GM23338 (cell line): ENCODE measurements around the gene ATXN7L1. TPM values are rescaled to one million over a fixed set of nuclear protein-coding genes. Genes with fewer than 3 reads are reported as not detected.

Experiments used
- ATAC-seq: fragments of 200-7000 bp; cut with Tn5 transposase; 3 replicates; pipeline ENCODE4 v1.9.1; 2020
- DNase-seq: peaks from one replicate; pipeline ENCODE4 v3.0.0-alpha.2; 2015; ENCODE audit warnings: low spot score
- H2AFZ ChIP-seq: fragments of 200-600 bp; sonication (generic); 2 replicates; pipeline ENCODE4 v1.8.0; 2016; ENCODE audit warnings: antibody characterized with exemption, mild to moderate bottlenecking, moderate library complexity
- H3F3A ChIP-seq: fragments of 200-600 bp; sonication (generic); replicated peaks from 2 replicates; pipeline ENCODE4 v1.8.0; 2017; ENCODE audit warnings: antibody characterized with exemption, mixed run types, low read depth
- H3K27ac ChIP-seq: fragments of 200-600 bp; sonication (generic); 2 replicates; pipeline ENCODE4 v1.6.1; 2016; ENCODE audit warnings: low read depth
- H3K27me3 ChIP-seq: fragments of 200-600 bp; sonication (generic); 2 replicates; pipeline ENCODE4 v1.8.0; 2016; ENCODE audit warnings: mild to moderate bottlenecking, mixed run types, moderate library complexity; ENCODE audit not compliant: insufficient read depth
- H3K36me3 ChIP-seq: fragments of 200-600 bp; sonication (generic); 2 replicates; pipeline ENCODE4 v1.8.0; 2016; ENCODE audit warnings: mild to moderate bottlenecking; ENCODE audit not compliant: insufficient read depth
- H3K4me1 ChIP-seq: fragments of 200-600 bp; sonication (generic); 2 replicates; pipeline ENCODE4 v1.8.0; 2016; ENCODE audit warnings: mild to moderate bottlenecking, moderate library complexity; ENCODE audit not compliant: insufficient read depth
- H3K4me2 ChIP-seq: fragments of 200-600 bp; sonication (generic); 2 replicates; pipeline ENCODE4 v1.7.1; 2017; ENCODE audit warnings: mixed run types
- H3K4me3 ChIP-seq: fragments of 200-600 bp; sonication (generic); 2 replicates; pipeline ENCODE4 v1.6.1; 2016; ENCODE audit warnings: mixed run types
- H3K79me2 ChIP-seq: fragments of 200-600 bp; sonication (generic); replicated peaks from 2 replicates; pipeline ENCODE4 v1.8.0; 2017; ENCODE audit warnings: mild to moderate bottlenecking; ENCODE audit not compliant: insufficient read depth
- H3K9me2 ChIP-seq: fragments of 200-600 bp; sonication (generic); 2 replicates; pipeline ENCODE4 v1.8.0; 2017; ENCODE audit not compliant: insufficient read depth
- H4K20me1 ChIP-seq: fragments of 200-600 bp; sonication (generic); replicated peaks from 2 replicates; pipeline ENCODE4 v1.8.0; 2017; ENCODE audit warnings: mild to moderate bottlenecking; ENCODE audit not compliant: insufficient read depth
- H3K27ac Mint-ChIP-seq: 2 replicates; pipeline ENCODE4 v1.8.0; 2020; ENCODE audit warnings: inconsistent platforms, mild to moderate bottlenecking, moderate library complexity, mixed read lengths
- H3K27me3 Mint-ChIP-seq: 3 replicates; pipeline ENCODE4 v1.8.0; 2022; ENCODE audit warnings: low read depth, mild to moderate bottlenecking, moderate library complexity, mixed read lengths, inconsistent platforms; ENCODE audit not compliant: insufficient read depth, poor library complexity
- H3K36me3 Mint-ChIP-seq: 3 replicates; pipeline ENCODE4 v1.8.0; 2021; ENCODE audit warnings: low read depth, mild to moderate bottlenecking, inconsistent platforms, moderate library complexity, mixed read lengths
- H3K4me1 Mint-ChIP-seq: 3 replicates; pipeline ENCODE4 v1.8.0; 2020; ENCODE audit warnings: mild to moderate bottlenecking, inconsistent platforms, mixed read lengths
- H3K4me3 Mint-ChIP-seq: 3 replicates; pipeline ENCODE4 v1.8.0; 2021; ENCODE audit warnings: moderate library complexity, mild to moderate bottlenecking, inconsistent platforms, mixed read lengths
- H3K9me3 Mint-ChIP-seq: 3 replicates; pipeline ENCODE4 v1.8.0; 2020; ENCODE audit warnings: moderate library complexity, mild to moderate bottlenecking, inconsistent platforms, mixed read lengths
- CREB1 ChIP-seq: fragments of 250-450 bp; sonication (Bioruptor Pico); IDR thresholded peaks from 2 replicates; pipeline ENCODE4 v1.5.0; 2020; ENCODE audit warnings: low read depth, mild to moderate bottlenecking, moderate library complexity
- EZH2 ChIP-seq: fragments of 200-600 bp; sonication (generic); IDR thresholded peaks from one replicate; pipeline ENCODE4 v1.8.0; 2017; ENCODE audit warnings: antibody characterized with exemption, mild to moderate bottlenecking, low read depth; ENCODE audit not compliant: unreplicated experiment
- NANOG ChIP-seq: IDR thresholded peaks from 2 replicates; pipeline ENCODE4 v1.6.1; 2016; ENCODE audit warnings: antibody characterized with exemption, borderline replicate concordance
- ZNF114 ChIP-seq: fragments of 250-450 bp; sonication (Bioruptor Pico); IDR thresholded peaks from 2 replicates; pipeline ENCODE4 v1.5.0; 2020; ENCODE audit warnings: mild to moderate bottlenecking, moderate library complexity
- ZNF331 ChIP-seq: fragments of 250-450 bp; sonication (Bioruptor Pico); IDR thresholded peaks from 2 replicates; pipeline ENCODE4 v1.5.0; 2020; ENCODE audit warnings: low read depth, mild to moderate bottlenecking, moderate library complexity
- polyA plus RNA-seq: library from polyadenylated mRNA; unstranded; fragments of >200 nt; fragmentation: Nextera tagmentation; extraction: Ambion mirVana; gene quantifications from 2 replicates; pipeline ENCODE4 v1.2.1, GENCODE V29; 2016
- total RNA-seq: library from RNA; depleted of rRNA; stranded (reverse); fragments of >200 nt; shearing (Covaris generic); gene quantifications from 2 replicates; pipeline ENCODE4 v1.2.3, GENCODE V29; 2014
- TF ChIP-seq, protein P1 (sequence below): IDR thresholded peaks from 2 replicates; pipeline ENCODE4 v1.6.1; 2016; ENCODE audit warnings: antibody characterized with exemption
- TF ChIP-seq, protein P2 (sequence below): IDR thresholded peaks from one replicate; pipeline ENCODE4 v1.6.1; 2018; ENCODE audit warnings: antibody characterized with exemption; ENCODE audit not compliant: unreplicated experiment
- TF ChIP-seq, protein P3 (sequence below): fragments of 250-450 bp; sonication (Bioruptor Pico); IDR thresholded peaks from 2 replicates; pipeline ENCODE4 v1.5.0; 2020; ENCODE audit warnings: mild to moderate bottlenecking, moderate library complexity

The ATXN7L1 gene
- total and polyA plus RNA-seq, 2 experiments from 2014 or later = 22.8 to 29.8 TPM

DNA sequence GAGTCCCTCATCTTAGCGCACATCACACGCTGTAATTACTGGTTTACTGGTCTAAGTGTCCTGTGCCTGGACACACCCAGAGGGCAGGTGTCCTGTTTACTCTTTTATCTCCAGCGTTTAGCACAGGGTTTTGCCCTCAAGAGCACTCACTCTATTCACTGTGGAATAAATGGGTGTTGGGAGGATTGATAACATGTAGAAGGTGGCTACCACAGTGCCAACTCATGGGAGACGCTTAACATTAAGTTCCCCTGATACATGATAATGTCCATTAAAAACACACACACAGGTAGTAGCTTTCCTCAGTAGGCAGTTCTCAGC, 199.0 kb downstream of the ATXN7L1 start:
- no peak for ATAC-seq
- H3K27me3 Mint-ChIP-seq = peaks cover 13% of the 10 kb centered on the region
- no peaks in the 10 kb centered on the region for H3K27me3 ChIP-seq

More for the DNA sequence above, 199.0 kb downstream of the ATXN7L1 start:
- peaks cover 67% of the 10 kb centered on the region for H3K4me1 Mint-ChIP-seq
- Histone ChIP-seq H3K4me1 (peaks cover 59% of the 10 kb centered on the region), H3F3A (no peaks in the 10 kb centered on the region), H3K36me3 (no peaks in the 10 kb centered on the region), H3K4me3 (no peak overlapping the region), H2AFZ (no peak overlapping the region), H3K9me2 (0 out of 2 replicates have a peak, but pooled peaks cover 3% of the 10 kb centered on the region), H3K4me2 (no peak overlapping the region), H4K20me1 (no peaks in the 10 kb centered on the region), H3K27ac (0 out of 2 replicates have a peak overlapping the region, but pooled peaks have one; percentile 69), H3K79me2 (peaks cover 24% of the 10 kb centered on the region)
- peaks cover 5% of the 10 kb centered on the region; the same call in 1 of the 3 replicates for H3K36me3 Mint-ChIP-seq
- TF ChIP-seq CREB1 (CRISPR knock-in tag) (no peak), EZH2 (no peak), ZNF114 (no peak), ZNF331 (no peak), NANOG (no peak)
- TF ChIP-seq, protein P1, sequence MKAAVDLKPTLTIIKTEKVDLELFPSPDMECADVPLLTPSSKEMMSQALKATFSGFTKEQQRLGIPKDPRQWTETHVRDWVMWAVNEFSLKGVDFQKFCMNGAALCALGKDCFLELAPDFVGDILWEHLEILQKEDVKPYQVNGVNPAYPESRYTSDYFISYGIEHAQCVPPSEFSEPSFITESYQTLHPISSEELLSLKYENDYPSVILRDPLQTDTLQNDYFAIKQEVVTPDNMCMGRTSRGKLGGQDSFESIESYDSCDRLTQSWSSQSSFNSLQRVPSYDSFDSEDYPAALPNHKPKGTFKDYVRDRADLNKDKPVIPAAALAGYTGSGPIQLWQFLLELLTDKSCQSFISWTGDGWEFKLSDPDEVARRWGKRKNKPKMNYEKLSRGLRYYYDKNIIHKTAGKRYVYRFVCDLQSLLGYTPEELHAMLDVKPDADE = no peak
- TF ChIP-seq, protein P2, sequence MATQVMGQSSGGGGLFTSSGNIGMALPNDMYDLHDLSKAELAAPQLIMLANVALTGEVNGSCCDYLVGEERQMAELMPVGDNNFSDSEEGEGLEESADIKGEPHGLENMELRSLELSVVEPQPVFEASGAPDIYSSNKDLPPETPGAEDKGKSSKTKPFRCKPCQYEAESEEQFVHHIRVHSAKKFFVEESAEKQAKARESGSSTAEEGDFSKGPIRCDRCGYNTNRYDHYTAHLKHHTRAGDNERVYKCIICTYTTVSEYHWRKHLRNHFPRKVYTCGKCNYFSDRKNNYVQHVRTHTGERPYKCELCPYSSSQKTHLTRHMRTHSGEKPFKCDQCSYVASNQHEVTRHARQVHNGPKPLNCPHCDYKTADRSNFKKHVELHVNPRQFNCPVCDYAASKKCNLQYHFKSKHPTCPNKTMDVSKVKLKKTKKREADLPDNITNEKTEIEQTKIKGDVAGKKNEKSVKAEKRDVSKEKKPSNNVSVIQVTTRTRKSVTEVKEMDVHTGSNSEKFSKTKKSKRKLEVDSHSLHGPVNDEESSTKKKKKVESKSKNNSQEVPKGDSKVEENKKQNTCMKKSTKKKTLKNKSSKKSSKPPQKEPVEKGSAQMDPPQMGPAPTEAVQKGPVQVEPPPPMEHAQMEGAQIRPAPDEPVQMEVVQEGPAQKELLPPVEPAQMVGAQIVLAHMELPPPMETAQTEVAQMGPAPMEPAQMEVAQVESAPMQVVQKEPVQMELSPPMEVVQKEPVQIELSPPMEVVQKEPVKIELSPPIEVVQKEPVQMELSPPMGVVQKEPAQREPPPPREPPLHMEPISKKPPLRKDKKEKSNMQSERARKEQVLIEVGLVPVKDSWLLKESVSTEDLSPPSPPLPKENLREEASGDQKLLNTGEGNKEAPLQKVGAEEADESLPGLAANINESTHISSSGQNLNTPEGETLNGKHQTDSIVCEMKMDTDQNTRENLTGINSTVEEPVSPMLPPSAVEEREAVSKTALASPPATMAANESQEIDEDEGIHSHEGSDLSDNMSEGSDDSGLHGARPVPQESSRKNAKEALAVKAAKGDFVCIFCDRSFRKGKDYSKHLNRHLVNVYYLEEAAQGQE = no peak
- TF ChIP-seq, protein P3, sequence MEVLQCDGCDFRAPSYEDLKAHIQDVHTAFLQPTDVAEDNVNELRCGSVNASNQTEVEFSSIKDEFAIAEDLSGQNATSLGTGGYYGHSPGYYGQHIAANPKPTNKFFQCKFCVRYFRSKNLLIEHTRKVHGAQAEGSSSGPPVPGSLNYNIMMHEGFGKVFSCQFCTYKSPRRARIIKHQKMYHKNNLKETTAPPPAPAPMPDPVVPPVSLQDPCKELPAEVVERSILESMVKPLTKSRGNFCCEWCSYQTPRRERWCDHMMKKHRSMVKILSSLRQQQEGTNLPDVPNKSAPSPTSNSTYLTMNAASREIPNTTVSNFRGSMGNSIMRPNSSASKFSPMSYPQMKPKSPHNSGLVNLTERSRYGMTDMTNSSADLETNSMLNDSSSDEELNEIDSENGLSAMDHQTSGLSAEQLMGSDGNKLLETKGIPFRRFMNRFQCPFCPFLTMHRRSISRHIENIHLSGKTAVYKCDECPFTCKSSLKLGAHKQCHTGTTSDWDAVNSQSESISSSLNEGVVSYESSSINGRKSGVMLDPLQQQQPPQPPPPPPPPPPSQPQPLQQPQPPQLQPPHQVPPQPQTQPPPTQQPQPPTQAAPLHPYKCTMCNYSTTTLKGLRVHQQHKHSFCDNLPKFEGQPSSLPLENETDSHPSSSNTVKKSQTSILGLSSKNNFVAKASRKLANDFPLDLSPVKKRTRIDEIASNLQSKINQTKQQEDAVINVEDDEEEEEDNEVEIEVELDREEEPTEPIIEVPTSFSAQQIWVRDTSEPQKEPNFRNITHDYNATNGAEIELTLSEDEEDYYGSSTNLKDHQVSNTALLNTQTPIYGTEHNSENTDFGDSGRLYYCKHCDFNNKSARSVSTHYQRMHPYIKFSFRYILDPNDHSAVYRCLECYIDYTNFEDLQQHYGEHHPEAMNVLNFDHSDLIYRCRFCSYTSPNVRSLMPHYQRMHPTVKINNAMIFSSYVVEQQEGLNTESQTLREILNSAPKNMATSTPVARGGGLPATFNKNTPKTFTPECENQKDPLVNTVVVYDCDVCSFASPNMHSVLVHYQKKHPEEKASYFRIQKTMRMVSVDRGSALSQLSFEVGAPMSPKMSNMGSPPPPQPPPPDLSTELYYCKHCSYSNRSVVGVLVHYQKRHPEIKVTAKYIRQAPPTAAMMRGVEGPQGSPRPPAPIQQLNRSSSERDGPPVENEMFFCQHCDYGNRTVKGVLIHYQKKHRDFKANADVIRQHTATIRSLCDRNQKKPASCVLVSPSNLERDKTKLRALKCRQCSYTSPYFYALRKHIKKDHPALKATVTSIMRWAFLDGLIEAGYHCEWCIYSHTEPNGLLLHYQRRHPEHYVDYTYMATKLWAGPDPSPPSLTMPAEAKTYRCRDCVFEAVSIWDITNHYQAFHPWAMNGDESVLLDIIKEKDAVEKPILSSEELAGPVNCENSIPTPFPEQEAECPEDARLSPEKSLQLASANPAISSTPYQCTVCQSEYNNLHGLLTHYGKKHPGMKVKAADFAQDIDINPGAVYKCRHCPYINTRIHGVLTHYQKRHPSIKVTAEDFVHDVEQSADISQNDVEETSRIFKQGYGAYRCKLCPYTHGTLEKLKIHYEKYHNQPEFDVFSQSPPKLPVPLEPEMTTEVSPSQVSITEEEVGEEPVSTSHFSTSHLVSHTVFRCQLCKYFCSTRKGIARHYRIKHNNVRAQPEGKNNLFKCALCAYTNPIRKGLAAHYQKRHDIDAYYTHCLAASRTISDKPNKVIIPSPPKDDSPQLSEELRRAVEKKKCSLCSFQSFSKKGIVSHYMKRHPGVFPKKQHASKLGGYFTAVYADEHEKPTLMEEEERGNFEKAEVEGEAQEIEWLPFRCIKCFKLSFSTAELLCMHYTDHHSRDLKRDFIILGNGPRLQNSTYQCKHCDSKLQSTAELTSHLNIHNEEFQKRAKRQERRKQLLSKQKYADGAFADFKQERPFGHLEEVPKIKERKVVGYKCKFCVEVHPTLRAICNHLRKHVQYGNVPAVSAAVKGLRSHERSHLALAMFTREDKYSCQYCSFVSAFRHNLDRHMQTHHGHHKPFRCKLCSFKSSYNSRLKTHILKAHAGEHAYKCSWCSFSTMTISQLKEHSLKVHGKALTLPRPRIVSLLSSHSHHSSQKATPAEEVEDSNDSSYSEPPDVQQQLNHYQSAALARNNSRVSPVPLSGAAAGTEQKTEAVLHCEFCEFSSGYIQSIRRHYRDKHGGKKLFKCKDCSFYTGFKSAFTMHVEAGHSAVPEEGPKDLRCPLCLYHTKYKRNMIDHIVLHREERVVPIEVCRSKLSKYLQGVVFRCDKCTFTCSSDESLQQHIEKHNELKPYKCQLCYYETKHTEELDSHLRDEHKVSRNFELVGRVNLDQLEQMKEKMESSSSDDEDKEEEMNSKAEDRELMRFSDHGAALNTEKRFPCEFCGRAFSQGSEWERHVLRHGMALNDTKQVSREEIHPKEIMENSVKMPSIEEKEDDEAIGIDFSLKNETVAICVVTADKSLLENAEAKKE = no peak
- no peaks in the 10 kb centered on the region for H3K9me3 Mint-ChIP-seq
- H3K27ac Mint-ChIP-seq = peak overlapping the region; percentile 32; the same call in 1 of the 2 replicates
- H3K4me3 Mint-ChIP-seq = no peak overlapping the region
- DNase-seq = no peak
